GM19043 (cell line): Measurements from ENCODE around the gene SLIT1.
"Not testable (repeated sequence)": the region's sequence is repeated elsewhere in the genome, so short reads cannot be mapped to it uniquely, and the experiment has no call there.

Experiments
- ATAC-seq: cut with Tn5 transposase; IDR thresholded peaks from one replicate; pipeline ENCODE4 v1.9.1; 2021; ENCODE audit warnings: low read depth; ENCODE audit not compliant: unreplicated experiment

The SLIT1 gene

GRCh38 chr10:97090035-97090434, 95.7 kb downstream of the SLIT1 start:
- no peak for ATAC-seq

- no peak for ATAC-seq
Observed at GRCh38 chr10:97089209-97089870, 96.4 kb downstream of the SLIT1 start.

DNA sequence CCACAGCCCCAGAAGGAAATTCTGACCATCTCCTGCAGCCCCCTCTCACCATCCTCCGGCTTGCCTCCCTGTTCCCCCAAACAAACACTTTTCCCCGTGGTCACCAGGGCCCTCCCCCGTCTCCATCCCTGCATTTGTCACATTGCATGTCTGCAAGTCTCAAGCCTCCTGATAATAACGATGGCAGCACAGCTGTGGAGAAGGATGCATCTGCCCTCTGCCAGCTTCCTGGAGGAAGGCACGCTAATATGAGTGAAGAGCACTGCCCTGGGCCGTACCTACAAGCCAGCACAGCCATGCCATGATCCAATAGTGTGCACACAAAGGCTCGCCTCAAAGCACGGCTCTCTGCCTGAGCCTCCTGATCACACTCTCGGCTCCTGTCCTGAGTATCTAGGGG, 98.5 kb downstream of the SLIT1 start:
- no peak for ATAC-seq

DNA sequence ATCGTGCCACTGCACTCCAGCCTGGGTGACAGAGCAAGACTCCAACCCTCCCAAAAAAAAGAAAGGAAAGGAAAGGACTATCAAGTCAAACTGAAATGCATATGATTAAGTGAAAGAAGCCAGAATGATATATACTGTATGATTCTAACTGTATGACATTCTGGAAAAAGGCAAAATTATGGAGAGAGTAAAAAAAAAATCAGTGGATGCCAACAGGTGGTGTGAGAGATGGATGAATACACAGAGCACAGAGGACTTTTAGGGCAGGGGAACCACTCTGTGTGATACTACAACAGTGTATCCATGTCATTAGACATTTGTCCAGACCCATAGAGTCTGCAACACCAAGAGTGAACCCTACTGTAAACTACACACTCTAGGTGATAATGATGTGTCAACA, 99.2 kb downstream of the SLIT1 start:
- ATAC-seq = no peak

- ATAC-seq = no peak
Observed at GRCh38 chr10:97083228-97083829, 102.4 kb downstream of the SLIT1 start.

GRCh38 chr10:97082575-97082974, 103.2 kb downstream of the SLIT1 start:
- not testable (repeated sequence) for ATAC-seq

DNA sequence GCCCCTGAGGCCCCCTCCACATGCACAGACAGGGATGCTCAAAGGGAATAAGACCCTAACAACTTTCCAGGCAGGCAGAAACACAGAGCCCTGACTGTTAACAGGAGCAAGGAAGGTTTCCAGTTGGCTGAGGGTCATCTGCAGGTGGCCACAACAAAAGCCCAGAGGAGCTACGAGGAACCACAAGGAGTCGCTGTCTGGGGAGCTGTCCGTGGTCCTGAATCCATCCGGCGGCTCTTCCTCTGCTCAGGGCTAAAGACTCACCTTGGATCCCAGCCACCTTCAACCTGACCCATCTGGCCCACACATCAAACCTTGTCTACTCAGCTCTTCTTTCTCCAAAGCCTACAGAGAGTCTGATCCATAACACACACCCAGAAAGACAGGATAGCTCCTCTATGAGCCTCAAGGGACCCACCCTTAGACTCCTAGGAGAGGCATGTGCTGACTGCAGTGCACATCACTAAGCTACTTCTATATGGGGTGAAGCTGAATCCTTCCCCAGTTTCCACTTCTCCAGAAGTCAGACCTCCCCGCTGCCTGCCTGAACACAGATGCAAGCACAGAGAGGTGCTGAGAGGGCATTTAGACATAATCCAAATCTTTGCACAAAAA, 104.0 kb downstream of the SLIT1 start:
- no peak for ATAC-seq

GRCh38 chr10:97080051-97080776, 105.5 kb downstream of the SLIT1 start:
- no peak for ATAC-seq

- no peak for ATAC-seq
Observed at GRCh38 chr10:97079448-97079847, 106.3 kb downstream of the SLIT1 start.

DNA sequence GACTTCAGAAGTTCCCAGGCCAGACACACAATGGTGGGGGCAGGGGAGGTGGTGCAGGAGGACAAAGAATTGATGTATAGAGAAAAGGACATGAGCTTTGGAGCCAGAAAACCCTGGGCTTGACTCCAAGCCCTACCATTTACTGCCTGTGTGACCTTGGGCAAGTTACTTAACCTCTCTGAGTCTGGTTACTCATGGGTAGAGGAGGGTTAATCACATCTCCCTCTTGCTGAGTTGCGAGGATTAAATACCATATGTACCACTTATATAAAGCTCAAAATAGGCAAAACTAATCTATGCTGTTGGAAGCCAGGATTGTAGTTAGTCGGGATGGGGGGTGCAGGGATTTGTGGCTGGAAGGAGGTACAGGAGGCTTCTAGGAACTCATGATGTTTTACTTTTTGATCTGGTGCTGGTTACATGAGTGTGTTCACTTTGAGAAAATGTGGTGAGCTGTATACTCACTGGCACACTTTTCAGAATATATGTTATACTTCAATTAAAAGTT, 106.8 kb downstream of the SLIT1 start:
- no peak for ATAC-seq

DNA sequence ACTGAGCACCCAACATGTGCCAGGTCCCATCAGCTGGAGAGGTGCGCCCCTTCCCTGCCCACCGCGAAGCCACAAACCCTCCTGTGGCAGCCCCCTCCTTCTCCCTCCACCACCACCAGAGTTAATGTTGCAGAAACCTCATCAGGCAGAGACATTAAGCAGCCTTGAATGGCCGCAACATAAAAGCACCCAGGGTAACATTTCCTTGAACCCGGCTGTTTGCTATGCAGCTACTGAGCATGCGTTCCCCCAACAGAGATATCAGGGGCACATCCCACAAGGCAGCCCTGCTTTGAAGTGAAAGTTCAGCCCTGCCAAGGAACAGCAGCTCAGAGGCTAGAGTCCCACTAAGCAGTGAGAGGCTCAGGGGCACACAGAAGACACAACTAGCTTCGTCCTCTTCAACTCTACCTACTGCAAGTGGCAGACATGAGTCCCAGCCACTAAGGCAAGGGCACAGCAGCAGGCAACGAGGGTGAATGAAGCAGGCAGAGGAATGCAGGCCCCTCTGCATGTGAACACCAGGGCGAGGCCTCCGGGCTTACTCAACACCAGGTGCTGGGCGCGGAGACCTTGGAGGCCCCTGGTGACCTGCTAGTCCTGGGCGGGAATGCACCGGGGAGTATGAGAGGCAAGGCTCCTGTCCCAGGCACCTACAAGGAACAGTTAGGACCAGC, 107.4 kb downstream of the SLIT1 start:
- ATAC-seq = no peak

DNA sequence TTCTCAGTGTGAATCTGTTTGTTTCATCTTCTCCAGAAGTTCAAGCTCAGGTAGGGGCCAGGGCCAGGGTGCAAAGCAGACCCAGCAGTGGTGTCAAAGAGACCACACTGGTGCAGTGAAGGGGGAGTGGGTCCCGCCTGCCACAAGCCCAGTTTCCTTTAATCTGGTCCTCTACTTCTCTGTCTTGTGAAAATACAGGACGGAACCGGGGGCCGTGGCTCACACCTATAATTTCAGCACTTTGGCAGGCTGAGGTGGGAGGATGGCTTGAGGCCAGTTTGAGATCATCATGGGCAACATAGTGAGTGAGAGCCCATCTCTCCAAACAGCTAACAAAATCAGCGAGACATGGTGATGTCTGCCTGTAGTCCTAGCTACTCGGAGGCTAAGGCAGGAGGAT, 109.0 kb downstream of the SLIT1 start:
- ATAC-seq = no peak

- no peak for ATAC-seq
Observed at GRCh38 chr10:97075961-97076525, 109.7 kb downstream of the SLIT1 start.

DNA sequence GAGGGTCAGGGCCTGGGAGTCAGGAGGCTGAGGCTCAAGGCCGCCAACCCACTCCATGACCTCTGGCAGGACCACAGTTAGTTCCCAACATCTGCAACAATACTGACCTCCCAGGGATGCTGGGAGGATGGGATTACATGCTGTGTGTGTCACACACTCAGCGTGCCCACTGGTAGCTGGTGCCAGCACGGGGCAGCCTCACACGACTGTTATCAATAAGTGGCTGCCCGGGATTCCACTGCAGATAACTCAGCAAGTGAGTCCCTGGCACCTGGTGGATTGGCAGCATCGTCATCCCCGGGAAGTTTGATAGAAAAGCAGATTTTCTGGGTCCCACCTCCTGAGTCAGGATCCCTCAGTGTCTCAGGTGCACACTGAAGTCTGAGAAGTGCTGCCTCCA, 110.3 kb downstream of the SLIT1 start:
- ATAC-seq = no peak

DNA sequence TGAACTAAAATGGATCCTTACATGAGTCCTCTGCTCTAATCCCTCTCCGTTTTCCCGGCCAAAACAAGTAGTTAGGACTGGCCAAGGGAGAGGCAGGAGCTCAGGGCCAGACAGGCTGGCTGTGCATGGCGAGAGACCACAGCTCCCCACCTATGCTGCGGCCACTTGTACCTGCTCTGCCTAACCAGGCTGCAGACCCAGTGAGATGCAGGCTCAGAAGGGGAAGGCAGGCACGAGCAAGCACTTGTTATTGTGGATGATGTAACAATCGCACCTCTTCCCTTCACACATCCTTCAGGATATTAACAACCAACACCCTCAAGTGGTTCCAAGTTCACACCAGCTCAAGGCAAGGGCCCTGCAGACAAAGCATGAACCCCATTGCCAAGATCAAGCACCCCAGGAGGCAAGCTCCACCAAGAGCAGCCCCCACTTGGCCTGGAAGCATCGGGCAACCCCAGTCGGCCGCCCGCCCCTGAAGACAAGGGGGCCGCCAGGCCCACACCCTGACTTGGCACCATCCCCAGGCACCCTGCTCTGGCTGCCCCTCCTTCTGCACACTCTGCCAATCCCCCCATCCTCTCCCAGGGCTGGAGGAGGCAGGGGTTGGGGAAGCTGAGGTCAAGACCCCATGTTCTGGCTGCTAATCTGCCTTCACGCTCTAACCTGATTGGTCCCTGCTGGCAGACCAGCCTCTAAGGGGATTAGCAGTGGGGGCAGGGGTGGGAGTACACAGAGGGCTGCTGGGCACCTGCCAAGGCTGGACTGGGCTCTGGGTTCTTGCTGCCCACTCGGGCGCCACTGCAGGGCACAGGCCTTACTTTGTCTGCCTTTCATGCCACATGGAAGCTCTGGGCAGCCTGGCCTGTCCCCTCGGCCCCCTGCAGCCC, 111.3 kb downstream of the SLIT1 start:
- no peak for ATAC-seq

DNA sequence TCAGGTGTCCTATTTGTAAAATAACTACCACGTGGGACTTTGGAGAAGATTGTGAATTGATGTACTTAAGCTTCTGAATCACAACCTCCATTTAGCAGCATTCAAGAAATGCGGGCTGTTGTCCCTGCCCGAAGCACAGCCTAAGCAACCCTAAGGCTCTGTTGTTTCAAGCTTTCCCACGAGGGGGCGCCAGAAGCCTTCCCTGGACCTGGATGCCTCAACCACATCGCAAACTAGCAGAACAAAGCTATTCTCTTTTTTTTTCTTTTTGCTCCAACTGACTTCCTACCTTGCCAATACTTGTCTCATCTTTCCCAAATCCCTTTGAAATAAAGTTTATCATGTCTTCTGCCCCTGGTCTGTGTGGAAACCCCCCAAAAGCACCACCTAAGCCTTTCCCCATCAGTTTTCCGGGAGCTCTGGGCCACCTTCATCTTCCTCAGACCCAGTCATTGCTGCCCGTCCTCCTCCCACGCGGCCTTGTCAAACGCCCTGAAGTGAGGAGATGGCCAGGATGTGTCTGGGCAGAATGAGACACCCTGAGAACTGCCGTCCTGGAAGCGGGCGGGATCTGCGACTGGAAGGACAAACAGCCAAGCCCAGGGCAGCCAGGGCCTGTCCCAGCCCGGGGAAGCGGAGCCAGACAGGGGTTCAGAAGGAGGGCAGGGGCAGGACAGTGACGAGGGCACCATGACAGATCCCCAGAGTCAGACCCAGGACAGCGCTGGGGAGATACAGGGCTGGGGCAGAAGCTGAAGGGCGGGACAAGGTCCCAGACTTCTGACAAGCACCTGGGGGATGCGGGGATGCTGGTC, 112.7 kb downstream of the SLIT1 start:
- ATAC-seq = no peak

DNA sequence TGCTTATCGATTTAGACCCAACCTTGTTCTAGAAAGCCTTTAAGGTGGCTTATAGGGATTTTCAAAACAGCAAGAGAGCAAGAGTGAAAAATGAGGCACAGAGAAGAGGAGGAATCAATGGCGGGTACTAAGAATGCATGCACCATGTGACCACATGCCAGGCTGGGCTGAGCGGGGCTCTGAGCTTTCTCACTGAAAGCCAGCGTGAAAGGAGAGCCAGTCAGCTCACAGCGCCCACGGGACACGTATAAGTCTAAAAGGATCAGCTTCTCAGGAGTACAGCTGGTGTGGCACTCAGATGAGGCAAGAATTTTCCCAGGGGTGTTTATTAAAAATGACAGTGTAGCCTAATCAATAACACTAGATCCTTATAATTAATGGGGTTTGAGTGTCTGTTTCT, 114.3 kb downstream of the SLIT1 start:
- no peak for ATAC-seq

GRCh38 chr10:97069576-97070362, 116.0 kb downstream of the SLIT1 start:
- ATAC-seq = no peak
